Loucy (cell line): Measurements from ENCODE around the gene NME4.

Experiments used
- CTCF ChIP-seq: fragments of 200-600 bp; sonication (generic); conservative IDR thresholded peaks from 2 replicates; pipeline ENCODE4 v1.5.1; 2014; ENCODE audit warnings: mild to moderate bottlenecking, antibody characterized with exemption, low read length
- EZH2phosphoT487 ChIP-seq: fragments of 200-600 bp; IDR thresholded peaks from 2 replicates; pipeline ENCODE4 v1.6.1; 2018; ENCODE audit warnings: antibody characterized with exemption, mild to moderate bottlenecking, moderate library complexity, borderline replicate concordance

DNA sequence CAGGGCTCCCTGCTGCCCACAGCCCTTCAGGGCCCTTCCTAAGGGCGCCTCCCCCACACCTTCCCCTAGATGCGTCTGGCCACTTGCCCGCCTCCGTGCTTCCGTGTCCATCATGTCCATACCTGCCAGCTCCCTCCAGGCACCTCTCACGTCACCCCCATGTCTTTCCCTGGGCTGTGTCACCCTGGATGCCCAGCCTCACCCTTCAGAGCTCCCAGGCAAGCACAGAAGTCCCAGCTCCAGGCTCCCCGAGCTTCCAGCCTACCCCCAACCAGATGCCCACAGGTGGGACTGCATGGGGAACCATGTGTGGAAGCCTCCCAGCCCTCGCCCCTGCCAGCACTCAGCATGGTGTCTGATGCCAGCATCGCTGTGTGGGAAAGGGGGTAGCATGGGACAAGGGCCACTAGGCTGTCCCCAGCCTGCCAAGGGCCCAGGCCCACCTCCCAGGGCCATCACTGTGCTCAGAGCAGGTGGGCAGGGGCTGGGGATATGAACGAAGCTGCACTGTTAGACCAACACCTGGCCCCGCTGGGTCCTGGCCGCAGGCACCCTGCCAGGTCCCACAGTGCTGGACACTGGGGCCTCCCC is 42.6 kb upstream of the NME4 start:
- TF ChIP-seq CTCF (no peak), EZH2phosphoT487 (no peak)
